Esophagus squamous epithelium (tissue), 4 donors: ENCODE measurements around the gene SPACA9.

ENCODE experiments used
- CTCF ChIP-seq, 6 experiments: fragments of 450-650 bp in 4 of 6; fragments of 200-600 bp in 2 of 6; sonication (generic) in 2 of 6; IDR thresholded peaks; one replicate each; pipeline ENCODE4 v1.5.1; 2016 to 2019; ENCODE audit warnings: antibody characterized with exemption in 6 of 6, mild to moderate bottlenecking in 4 of 6, moderate library complexity in 4 of 6
- POLR2A ChIP-seq, 4 donors: fragments of 450-650 bp; IDR thresholded peaks; one replicate each; pipeline ENCODE4 v1.6.1; 2017; ENCODE audit warnings: antibody characterized with exemption in 4 of 4, mild to moderate bottlenecking in 4 of 4, moderate library complexity in 3 of 4

- TF ChIP-seq CTCF (IDR thresholded peaks at IDR 0.05) (no peak), POLR2A (IDR thresholded peaks at IDR 0.05) (no peak)
Observed at GRCh38 chr9:132864691-132865090, 14.0 kb upstream of the SPACA9 start.
